Right renal cortex interstitium (tissue), 3 donors: ENCODE measurements around the gene FBXL7. TPM values are rescaled to one million over a fixed set of nuclear protein-coding genes. Genes with fewer than 3 reads are reported as not detected.

Source experiments
- DNase-seq, 3 donors: peaks; one replicate each; pipeline ENCODE4 v3.0.0-alpha.2; 2013; ENCODE audit warnings: low read depth in 3 of 3, low spot score in 2 of 3
- polyA plus RNA-seq, 3 donors: library from polyadenylated mRNA; unstranded; fragments of 120-200 nt; gene quantifications; one replicate each; pipeline ENCODE4 v1.2.1, GENCODE V29; 2013; ENCODE audit not compliant: insufficient read length in 3 of 3

FBXL7 gene
- polyA plus RNA-seq, 3 donors: 23.9 to 28.7 (median 24.8) TPM

DNA sequence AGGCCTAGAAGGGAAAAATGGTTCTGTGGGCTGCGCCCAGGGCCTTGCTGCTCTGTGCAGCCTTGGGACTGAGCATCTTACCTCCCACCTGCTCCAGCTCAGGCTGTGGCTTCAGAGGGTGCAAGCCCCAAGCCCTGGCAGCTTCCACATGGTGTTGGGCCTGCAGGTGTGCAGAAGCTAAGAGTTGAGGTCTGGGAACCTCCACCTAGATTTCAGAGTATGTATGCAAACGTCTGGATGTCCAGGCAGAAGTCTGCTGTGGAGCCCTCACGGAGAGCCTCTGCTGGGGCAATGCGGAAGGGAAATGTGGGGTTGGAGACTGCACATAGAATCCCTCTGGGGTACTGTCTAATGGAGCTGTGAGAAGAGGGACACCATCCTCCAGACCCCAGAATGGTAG lies 36.0 kb downstream of the FBXL7 start:
- DNase-seq: no peak

DNA sequence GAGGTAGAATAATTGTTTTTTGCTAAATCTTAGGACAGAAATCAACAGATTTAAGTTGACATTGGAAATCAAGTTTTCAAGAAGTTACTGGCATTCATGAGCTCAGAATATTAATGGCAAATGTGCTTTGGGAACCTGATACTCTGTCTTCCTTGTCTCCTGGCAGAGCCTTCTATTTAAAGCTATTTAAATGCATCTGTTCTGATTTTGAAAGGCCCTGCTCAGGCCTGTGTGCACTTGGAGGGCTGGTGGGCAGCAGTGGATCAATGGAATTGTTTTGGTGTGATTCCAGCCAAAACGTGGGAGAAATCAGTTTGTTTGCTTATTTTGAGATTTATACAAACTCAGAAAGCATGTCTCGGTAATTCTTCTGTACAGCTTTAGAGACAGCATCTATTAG lies 38.5 kb downstream of the FBXL7 start:
- no peak for DNase-seq

DNA sequence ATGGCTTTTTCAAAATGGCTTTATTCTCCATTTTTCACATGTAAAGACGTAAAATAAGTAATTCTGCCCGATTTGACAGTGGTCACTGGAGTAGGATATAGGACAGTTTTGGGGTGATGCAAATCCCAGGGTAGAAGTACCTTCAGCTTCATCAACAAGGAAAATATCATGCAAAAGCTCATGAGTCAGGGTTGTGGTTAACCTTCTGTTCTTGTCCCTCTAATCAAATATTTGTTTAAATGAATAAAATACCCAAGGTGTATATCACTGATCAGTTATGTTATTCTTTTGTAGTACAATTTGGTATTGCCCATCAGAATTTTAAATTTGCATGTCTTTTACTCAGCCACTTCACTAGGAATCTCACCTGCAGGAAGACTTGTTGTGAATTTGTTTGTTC lies 40.0 kb downstream of the FBXL7 start:
- DNase-seq: no peak

DNA sequence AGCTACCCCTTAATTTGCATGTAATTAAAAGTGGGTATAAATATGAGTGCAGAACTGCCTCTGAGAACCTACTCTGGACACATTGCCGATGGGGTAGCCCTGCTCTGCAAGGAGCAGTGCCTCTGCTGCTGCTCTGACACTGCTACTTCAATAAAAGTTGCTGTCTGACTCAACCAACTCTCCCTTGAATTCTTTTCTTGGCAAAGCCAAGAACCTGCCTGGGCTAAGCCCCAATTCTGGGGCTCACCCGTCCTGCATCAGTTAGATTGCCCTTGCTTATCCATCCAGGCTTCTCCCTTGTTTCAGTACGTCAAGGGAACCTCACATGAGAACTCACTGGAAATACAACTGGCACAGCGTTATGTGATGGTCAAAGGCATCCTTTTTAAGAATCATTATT lies 44.1 kb downstream of the FBXL7 start:
- no peak for DNase-seq

DNA sequence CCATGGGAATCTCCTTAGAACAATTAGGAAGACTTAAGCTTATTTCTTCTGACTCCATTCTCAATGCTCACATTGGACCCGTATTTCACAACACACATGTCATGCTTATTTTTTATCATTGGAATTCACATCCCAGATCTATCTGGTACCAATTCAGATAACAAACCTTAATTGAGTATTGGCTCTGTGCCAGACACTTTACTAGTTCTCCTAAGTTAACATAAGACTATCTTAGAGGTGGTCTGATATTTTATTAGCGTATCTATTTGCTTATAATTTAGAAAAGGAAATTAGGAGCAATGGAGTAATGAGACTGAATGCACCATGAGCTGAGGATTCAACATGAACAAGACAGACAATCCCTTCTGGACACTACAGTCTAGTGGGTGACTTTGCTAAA lies 45.1 kb downstream of the FBXL7 start:
- no peak for DNase-seq

DNA sequence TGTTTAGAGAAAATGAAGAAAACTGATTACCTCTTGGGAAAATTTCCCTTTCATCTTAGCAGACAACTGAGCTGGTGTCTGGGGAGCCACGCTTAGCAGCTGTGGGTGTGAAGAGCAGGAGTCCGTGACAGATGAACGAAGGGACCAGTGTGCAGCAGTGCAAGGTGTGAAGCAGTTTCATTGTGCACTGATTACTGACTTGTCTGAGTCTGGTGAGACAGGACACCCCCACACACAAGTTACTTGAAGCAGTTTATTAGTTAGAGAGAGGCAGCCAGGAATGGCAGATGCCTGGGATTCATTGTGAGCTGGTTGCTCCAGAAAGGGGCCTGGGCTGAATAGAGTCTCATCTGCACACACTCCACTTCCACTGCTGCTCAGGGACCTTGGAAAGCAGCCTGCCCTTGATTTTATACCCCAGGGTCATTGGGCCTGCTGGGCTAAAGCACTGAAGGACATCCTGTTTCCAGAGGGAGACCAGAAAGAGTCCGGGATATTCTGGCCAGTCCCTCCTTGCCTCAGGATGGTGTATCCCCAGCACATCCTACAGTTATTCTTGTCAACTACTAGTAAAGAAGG lies 47.4 kb downstream of the FBXL7 start:
- peak in 1 of 3 donors; percentile 27 for DNase-seq

DNA sequence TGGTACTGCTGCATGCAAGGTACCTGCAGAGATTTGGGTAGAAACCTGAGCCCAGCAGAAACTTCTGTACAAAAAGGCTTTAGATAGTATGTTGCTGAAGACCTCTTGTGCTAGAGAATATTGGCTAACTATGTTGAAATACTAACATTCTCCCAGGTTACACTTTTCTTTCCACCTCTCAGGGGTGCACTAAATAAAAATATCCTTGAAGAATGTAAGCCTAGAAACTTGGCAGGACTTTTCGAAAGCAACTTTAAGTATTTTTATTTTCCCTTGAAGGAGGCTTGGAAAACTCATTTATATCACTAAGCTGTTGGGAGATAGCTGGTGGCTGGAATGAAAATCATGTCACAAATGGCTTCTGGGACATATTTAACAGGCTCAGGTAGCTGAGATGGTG lies 50.0 kb downstream of the FBXL7 start:
- no peak for DNase-seq

DNA sequence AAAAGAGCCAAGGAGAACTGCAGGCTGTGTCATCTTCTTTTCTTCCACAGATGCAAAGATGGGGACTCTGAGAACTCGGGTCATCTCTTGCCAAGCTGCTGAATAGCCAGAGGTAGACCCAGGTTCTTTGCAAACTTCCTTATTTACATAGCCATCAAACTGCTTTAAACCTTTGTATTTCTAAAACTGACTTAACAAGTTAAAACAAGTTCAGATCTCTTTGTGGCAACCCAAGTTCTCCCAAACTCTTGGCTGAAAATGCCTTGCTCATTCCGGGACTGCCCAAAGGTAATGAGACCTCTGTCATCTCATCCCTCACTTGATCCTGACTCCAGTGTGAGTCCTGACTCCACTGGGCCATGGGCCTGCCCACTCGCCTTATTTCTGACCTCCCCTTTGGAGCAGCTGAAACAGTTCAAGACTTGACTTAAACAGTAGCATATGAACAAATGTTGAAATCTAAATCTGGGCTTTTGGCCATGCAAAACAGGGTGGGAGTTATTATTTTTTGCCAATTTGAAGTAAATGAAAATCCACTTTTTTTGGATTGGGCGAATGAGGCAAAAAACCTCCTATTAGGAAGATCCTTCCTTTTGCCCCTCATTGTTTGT lies 50.6 kb downstream of the FBXL7 start:
- no peak for DNase-seq

DNA sequence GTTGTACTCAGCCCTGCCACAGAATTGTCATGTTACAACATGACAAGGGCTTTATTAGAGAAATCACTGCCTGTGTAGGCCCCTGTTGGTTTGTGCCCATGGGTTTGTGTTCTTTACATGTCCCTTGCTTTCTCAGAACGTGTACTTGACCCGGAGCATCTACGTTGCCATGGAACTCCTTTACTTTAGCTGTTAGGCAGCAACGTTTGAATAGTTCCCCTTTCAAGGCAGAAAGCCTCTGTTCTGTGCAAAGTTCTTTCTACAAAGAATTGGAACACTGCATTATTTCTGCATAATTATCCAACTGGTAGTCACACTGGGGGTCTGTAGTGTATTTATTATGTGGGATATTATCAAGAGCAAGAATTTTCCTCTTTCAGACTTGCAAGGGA lies 51.1 kb downstream of the FBXL7 start:
- no peak for DNase-seq

DNA sequence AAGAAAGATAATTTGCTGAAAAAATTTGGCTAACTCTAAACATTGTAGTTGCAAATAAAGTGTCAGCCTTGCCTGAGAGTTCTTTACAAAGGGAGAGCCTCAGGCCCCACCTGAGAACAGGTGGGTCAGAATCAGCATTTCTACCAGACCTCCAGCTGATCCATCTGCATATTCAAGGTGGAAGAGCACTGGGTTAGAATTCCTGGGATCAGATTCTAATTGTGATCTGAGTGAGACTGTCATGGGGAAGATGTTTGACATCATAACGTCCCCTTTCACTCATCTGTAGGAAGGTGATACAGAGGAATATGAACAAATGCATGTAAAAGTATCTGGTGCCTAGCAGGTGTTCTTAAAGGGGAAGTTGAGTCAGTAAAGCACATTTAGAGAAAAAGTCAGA lies 54.6 kb downstream of the FBXL7 start:
- no peak for DNase-seq

DNA sequence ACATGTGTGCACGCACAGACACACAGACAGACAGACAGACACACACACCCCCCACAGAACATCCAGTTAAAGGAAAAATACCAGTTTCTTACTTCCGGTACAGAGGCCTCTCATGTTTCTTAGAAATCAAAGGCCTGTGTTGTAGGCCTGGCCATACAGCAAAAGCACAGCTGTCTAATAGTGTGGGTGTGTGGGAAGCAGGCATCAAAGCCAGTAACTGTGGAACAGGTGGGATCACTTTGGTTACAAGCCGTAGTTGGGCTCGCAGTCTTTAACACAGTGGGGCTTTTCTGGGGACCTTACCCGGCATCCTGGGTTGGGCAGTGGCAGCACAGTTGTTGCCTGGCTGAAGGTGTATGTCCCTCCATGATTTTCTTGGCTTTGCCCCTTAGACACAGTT lies 55.2 kb downstream of the FBXL7 start:
- DNase-seq: no peak

DNA sequence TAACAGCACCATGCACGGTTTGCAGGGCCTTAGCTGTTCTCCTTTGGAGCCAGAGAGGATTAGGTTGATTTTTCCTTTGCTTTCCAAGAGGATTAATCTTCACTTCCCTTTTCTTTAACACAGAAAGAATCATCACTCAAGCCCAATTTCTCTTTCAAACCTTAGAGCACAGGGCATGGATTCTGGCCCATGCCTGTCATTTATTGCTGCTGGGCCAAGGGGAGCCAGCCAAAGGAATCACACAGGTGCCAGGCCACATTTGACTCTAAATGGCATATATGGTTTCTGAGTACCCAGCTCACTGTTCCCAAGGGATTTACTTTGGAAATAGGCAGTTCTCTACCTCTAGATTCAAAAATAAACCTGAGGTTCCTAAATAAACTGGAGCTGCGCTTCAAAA lies 58.3 kb downstream of the FBXL7 start:
- DNase-seq: no peak

DNA sequence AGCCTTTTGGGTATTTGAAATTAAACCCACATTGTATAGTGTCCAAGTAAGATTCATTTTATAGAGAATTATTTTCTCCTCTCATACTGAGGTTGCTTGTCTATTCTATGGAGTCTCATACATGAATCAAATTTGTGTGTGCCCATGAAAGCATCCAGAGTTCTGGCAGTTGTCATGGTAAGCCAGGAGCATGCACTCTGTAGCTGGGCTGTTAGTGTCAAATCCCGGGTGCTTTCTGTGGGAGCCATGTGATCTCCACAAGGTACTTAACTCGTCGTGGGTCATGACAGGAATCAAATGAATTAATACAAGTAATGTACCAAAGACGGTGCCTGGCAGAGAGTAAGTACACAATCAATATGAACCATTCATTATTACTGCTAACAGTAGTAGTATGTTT lies 58.7 kb downstream of the FBXL7 start:
- no peak for DNase-seq

DNA sequence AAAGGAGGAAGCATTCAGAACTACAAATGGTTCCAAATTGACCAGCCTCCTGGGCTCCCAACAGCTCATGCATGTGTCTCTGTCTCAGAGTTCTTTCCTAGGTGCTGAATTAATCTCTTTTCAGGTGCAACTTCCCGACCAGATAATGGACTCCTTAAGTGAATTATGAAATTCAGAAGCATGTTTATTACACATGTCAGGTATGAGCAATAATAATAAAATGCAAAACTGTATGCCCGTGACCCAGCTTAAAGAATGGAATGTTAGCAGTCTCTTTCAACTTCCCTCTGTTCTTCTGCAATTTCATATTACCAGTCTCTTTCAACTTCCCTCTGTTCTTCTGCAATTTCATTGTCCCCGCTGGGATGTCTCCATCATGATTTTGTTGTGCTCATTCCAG lies 60.4 kb downstream of the FBXL7 start:
- no peak for DNase-seq

DNA sequence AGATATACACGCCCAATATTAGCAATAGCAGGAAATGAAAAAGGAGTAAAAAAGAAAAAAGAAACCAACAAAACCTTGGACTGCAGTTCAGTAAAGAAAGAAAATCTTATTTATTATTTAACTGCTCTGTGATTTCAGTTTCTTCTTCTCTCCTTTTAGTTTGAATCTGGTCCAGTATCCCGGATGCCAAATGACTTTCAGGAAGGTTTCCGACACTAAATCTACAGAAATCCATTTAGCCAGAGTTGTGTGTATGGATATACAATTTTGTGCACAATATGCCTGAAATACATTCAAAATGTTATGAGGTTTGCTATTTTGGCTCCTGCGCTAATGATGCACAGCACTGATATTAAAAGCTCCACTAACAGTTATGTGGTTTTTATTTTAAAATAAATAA lies 64.5 kb downstream of the FBXL7 start:
- DNase-seq: no peak

DNA sequence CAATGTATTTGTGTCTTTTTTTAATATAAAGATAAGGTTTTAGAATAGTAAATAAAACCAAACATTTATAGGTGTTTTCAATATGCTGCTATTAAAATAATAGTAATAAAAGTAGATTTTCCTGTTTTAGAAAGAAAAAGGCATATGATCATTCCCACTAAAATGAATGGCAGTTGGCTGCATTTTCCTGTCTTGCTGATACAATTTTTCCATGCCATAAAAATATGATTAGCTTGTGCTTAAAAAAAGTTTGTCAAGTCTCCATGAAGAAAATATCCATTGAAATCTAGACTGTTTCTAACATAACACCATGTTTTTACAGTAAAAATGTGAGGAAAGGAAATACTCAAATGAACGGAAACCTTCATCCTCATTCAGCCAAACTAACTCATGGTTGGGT lies 65.0 kb downstream of the FBXL7 start:
- DNase-seq: no peak

DNA sequence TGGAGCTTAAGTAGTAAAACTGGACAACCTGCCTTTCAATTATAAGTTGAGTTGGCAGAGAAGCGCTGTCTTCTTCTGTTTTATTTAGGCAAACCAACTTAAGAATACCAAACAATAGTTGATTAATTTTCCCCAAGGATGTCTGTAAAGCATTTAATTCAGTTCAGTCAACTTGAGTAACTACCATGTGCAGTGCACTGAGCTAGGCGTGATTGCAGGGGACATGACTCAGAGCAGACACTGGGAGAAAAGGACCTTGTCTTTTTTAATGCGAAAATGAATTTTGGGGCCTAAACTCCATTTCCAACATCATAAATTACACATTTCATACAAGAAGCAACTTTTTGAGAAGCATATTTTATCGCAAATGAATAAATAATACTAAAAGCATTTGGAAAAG lies 66.3 kb downstream of the FBXL7 start:
- no peak for DNase-seq

DNA sequence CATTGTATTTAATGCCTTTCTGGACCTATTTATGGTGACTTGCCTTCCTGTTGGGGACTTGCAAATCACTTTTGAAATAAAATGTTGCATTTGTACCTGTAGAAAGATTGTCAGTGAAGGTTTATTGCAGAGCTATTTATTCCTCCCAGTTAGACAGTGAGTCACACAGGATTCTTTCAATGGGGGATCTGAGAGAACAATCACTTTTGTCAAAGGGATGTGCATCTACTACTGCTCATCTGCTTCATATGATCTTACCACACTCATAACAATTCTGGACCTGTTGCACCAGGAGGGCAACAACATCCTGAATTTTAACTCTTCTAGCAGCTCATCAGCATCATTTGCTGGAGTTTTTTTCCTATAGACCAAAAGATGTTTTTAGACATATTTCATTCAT lies 66.8 kb downstream of the FBXL7 start:
- no peak for DNase-seq

DNA sequence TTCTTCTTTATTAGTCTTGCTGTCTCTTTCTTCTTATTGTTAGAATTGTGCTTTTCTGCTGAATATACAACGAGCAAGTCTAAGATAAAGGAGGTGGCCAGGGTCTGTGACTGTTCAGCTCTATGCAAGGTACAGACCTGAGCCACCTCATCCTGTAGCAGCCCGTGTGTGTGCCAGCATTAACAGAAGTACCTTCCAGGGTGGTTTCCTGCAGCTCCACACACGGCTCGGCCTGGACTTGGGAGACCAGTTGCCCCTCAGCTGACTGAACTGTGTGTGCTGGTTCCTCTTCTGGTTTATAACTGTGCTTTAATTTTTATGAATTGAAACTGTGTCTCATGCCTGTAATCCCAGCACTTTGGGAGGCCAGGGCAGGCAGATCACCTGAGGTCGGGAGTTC lies 70.5 kb downstream of the FBXL7 start:
- DNase-seq: no peak

DNA sequence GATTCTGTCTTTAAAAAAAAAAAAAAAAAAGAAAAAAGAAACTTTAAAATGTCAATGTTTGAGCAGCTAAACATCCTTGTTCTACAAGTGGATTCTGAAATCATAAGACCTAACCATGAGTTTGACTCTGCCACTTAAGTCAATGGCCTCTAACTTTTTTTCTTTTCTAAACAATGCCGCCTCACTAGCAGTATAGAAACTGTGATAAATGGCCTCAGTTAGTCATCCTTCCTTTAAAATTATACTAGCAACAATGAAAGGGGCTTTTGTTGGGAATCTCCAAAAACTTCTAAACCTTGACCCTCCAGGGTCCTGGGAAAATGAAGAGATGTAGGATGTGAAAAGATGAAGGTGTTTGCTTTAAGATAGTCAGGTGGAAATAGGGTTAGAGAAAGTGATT lies 71.1 kb downstream of the FBXL7 start:
- no peak for DNase-seq

DNA sequence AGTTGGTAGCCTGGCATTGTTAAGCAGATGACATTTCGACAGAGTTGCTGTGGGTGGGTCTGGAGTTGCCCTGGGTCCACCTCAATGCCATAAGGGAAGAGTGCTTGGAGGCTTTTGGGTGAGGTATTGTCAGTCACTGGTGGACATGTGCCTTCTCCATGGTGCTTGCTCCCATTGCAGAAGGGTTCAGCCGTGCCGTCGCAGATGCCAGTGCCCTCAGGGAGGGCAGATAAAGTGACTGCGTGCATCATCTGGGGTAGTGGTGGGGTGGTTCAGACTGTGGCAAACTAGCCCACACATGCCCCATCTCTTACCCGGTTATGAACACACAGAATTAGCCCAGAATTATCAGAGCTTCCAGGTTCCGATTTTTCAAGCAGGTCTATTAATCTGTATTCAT lies 71.6 kb downstream of the FBXL7 start:
- DNase-seq: no peak

DNA sequence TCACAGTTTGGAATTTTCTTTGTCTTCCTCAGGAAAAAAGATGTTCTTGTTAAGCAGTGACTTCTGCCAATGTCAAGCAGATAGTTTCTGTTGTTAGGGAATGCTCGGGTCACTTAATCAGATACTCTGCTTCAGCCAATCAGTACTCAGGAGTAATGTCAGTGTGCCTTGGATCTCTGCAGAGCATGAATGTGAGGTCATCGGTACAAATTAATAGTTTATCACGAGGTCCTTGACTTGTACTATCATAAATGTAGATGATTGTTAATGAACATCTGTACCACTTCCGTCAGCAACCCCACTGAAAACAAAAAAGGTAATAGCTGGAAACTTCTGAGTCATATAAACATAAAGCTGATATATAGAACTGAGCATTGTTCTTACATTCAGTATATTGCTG lies 73.6 kb downstream of the FBXL7 start:
- no peak for DNase-seq

DNA sequence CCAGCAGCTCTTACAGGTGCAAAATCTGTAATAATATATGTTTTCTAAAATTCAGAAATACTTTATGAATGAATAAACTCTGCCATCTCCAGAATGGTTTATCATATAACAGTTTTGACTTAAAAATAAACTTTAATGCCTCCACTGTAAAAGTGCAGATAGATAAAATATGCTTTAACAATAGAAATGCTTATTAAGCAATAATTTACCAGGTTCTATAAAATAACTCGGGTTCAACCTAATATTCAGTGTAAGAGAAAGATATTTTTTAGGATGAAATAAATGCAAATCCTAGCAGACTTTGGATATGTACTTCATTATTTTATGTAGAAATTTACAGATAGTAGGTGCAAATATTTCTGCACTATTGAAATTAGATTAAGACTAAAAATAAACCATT lies 74.1 kb downstream of the FBXL7 start:
- no peak for DNase-seq
